NCI-H1417 (cell line): ENCODE data around the gene GBP2.

ENCODE experiments used
- DNase-seq, 3 experiments: peaks; one replicate each; lab custom pipeline; 2025; lab: John Stamatoyannopoulos, UW

Gene GBP2

GRCh38 chr1:89065079-89065868, 60.6 kb downstream of the GBP2 start, which contains the start of gene GBP1:
Gene GBP1, minus strand, starts transcription at chr1:89065208. Its CDS starts 1,974 bp downstream, at chr1:89063234.
- DNase-seq: no peak

- DNase-seq: peak in 1 of 3 experiments; percentile 8
These were observed 61.3 kb downstream of the GBP2 start for GRCh38 chr1:89064632-89065031.

- DNase-seq: no peak
These were observed 62.8 kb downstream of the GBP2 start for GRCh38 chr1:89063094-89063493.

GRCh38 chr1:89060091-89060490, 65.8 kb downstream of the GBP2 start:
- no peak for DNase-seq
